Esophagus squamous epithelium (tissue), 4 donors: ENCODE data around the gene JAZF1.

ENCODE experiments used
- POLR2A ChIP-seq, 4 donors: fragments of 450-650 bp; IDR thresholded peaks; one replicate each; pipeline ENCODE4 v1.6.1; 2017; ENCODE audit warnings: antibody characterized with exemption in 4 of 4, mild to moderate bottlenecking in 4 of 4, moderate library complexity in 3 of 4
- TF ChIP-seq, protein P1 (sequence below), 6 experiments: fragments of 450-650 bp in 4 of 6; fragments of 200-600 bp in 2 of 6; sonication (generic) in 2 of 6; IDR thresholded peaks; one replicate each; pipeline ENCODE4 v1.5.1; 2016 to 2019; ENCODE audit warnings: antibody characterized with exemption in 6 of 6, mild to moderate bottlenecking in 4 of 6, moderate library complexity in 4 of 6

- TF ChIP-seq, protein P1, sequence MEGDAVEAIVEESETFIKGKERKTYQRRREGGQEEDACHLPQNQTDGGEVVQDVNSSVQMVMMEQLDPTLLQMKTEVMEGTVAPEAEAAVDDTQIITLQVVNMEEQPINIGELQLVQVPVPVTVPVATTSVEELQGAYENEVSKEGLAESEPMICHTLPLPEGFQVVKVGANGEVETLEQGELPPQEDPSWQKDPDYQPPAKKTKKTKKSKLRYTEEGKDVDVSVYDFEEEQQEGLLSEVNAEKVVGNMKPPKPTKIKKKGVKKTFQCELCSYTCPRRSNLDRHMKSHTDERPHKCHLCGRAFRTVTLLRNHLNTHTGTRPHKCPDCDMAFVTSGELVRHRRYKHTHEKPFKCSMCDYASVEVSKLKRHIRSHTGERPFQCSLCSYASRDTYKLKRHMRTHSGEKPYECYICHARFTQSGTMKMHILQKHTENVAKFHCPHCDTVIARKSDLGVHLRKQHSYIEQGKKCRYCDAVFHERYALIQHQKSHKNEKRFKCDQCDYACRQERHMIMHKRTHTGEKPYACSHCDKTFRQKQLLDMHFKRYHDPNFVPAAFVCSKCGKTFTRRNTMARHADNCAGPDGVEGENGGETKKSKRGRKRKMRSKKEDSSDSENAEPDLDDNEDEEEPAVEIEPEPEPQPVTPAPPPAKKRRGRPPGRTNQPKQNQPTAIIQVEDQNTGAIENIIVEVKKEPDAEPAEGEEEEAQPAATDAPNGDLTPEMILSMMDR (IDR thresholded peaks at IDR 0.05), result no peak
- peak in 1 of 4 donors; percentile 21 for TF ChIP-seq POLR2A (IDR thresholded peaks at IDR 0.05)
These were observed 1.2 kb downstream of the JAZF1 start for GRCh38 chr7:28179120-28180030.
